Smooth muscle cell (in vitro differentiated cells): ENCODE results near the gene KLHL35. TPM values are rescaled to one million over a fixed set of nuclear protein-coding genes. Genes with fewer than 3 reads are reported as not detected.

Source experiments
- DNase-seq: peaks from one replicate; lab custom pipeline; 2025; ENCODE audit not compliant: unreplicated experiment; lab: John Stamatoyannopoulos, UW
- H2AFZ ChIP-seq: fragments of 200-600 bp; sonication (generic); 2 replicates; pipeline ENCODE4 v1.6.0; 2016; ENCODE audit warnings: antibody characterized with exemption, low read depth, mild to moderate bottlenecking
- H3F3A ChIP-seq: fragments of 200-600 bp; sonication (generic); 2 replicates; pipeline ENCODE4 v1.6.0; 2017; ENCODE audit warnings: antibody characterized with exemption, low read depth
- H3K27ac ChIP-seq: fragments of 200-600 bp; sonication (generic); 2 replicates; pipeline ENCODE4 v1.5.1; 2016; ENCODE audit warnings: low read depth, mild to moderate bottlenecking
- H3K27me3 ChIP-seq: fragments of 200-600 bp; sonication (generic); 2 replicates; pipeline ENCODE4 v1.6.1; 2016; ENCODE audit warnings: low read depth, mild to moderate bottlenecking
- H3K36me3 ChIP-seq: fragments of 200-600 bp; sonication (generic); 2 replicates; pipeline ENCODE4 v1.5.1; 2016; ENCODE audit warnings: low read depth
- H3K4me1 ChIP-seq: fragments of 200-600 bp; sonication (generic); 2 replicates; pipeline ENCODE4 v1.5.1; 2016; ENCODE audit warnings: low read depth
- H3K4me2 ChIP-seq: fragments of 200-600 bp; sonication (generic); 2 replicates; pipeline ENCODE4 v1.6.0; 2016; ENCODE audit warnings: mild to moderate bottlenecking
- H3K4me3 ChIP-seq: fragments of 200-600 bp; sonication (generic); 2 replicates; pipeline ENCODE4 v1.5.1; 2016; ENCODE audit warnings: mild to moderate bottlenecking
- H3K79me2 ChIP-seq: fragments of 200-600 bp; sonication (generic); 2 replicates; pipeline ENCODE4 v1.6.0; 2016; ENCODE audit warnings: low read depth, mild to moderate bottlenecking
- H3K9ac ChIP-seq: fragments of 200-600 bp; sonication (generic); 2 replicates; pipeline ENCODE4 v1.6.0; 2016; ENCODE audit warnings: low read depth
- H3K9me3 ChIP-seq: fragments of 200-600 bp; sonication (generic); replicated peaks from 2 replicates; pipeline ENCODE4 v1.5.1; 2016; ENCODE audit warnings: low read depth
- H4K20me1 ChIP-seq: fragments of 200-600 bp; sonication (generic); 2 replicates; pipeline ENCODE4 v1.6.0; 2016; ENCODE audit warnings: low read depth
- CTCF ChIP-seq: fragments of 200-600 bp; sonication (generic); IDR thresholded peaks from 2 replicates; pipeline ENCODE4 v1.5.1; 2017; ENCODE audit warnings: borderline replicate concordance, mild to moderate bottlenecking, antibody characterized with exemption; ENCODE audit not compliant: insufficient read depth, poor library complexity, severe bottlenecking
- WGBS: methylation state at CpG from one replicate; pipeline ENCODE4 v1.1.7; 2016; ENCODE audit warnings: low lambda C conversion rate; 5-methylcytosine and 5-hydroxymethylcytosine counted together
- polyA plus RNA-seq: library from polyadenylated mRNA; unstranded; fragments of >200 nt; fragmentation: Nextera tagmentation; extraction: Ambion mirVana; gene quantifications from 2 replicates; pipeline ENCODE4 v1.2.1, GENCODE V29; 2016
- total RNA-seq: library from RNA; depleted of rRNA; stranded (reverse); fragments of >200 nt; gene quantifications from 2 replicates; pipeline ENCODE4 v1.2.3, GENCODE V29; 2014

The KLHL35 gene
- total and polyA plus RNA-seq, 2 experiments from 2014 or later: 1.0 to 3.0 TPM

- Histone ChIP-seq H3K27ac (no peak overlapping the region), H3K4me2 (no peak overlapping the region), H3K79me2 (no peaks in the 10 kb centered on the region), H3K27me3 (no peaks in the 10 kb centered on the region), H3K4me3 (no peak overlapping the region), H3F3A (no peaks in the 10 kb centered on the region), H3K36me3 (no peaks in the 10 kb centered on the region), H3K4me1 (peaks cover 7% of the 10 kb centered on the region), H4K20me1 (no peaks in the 10 kb centered on the region), H2AFZ (no peak overlapping the region), H3K9me3 (no peaks in the 10 kb centered on the region), H3K9ac (no peak overlapping the region)
- 97% methylated on average over 12 of the region's 12 CpGs for WGBS
- TF ChIP-seq CTCF: no peak
- no peak for DNase-seq
Measured at GRCh38 chr11:75477614-75477935, 44.6 kb upstream of the KLHL35 start.

- H3K4me2 ChIP-seq: no peak overlapping the region
- H3K27ac ChIP-seq: no peak overlapping the region
- H3K4me1 ChIP-seq: peaks cover 7% of the 10 kb centered on the region
- DNase-seq: no peak
- H3K36me3 ChIP-seq: no peaks in the 10 kb centered on the region
- H3K9ac ChIP-seq: no peak overlapping the region
- no peaks in the 10 kb centered on the region for H3K27me3 ChIP-seq
- H3K79me2 ChIP-seq: no peaks in the 10 kb centered on the region
- no peak for TF ChIP-seq CTCF
- no peaks in the 10 kb centered on the region for H3F3A ChIP-seq
- H3K9me3 ChIP-seq: no peaks in the 10 kb centered on the region
- no peaks in the 10 kb centered on the region for H4K20me1 ChIP-seq
- no peak overlapping the region for H2AFZ ChIP-seq
- WGBS: 71% methylated on average over 10 of the region's 10 CpGs
- H3K4me3 ChIP-seq: no peak overlapping the region
Measured at GRCh38 chr11:75476739-75477613, 44.0 kb upstream of the KLHL35 start.

- no peaks in the 10 kb centered on the region for H3K9me3 ChIP-seq
- H3F3A ChIP-seq: no peaks in the 10 kb centered on the region
- no peak for TF ChIP-seq CTCF
- H3K9ac ChIP-seq: no peak overlapping the region
- H3K27ac ChIP-seq: no peak overlapping the region
- no peaks in the 10 kb centered on the region for H3K79me2 ChIP-seq
- no peaks in the 10 kb centered on the region for H3K27me3 ChIP-seq
- H3K36me3 ChIP-seq: no peaks in the 10 kb centered on the region
- H4K20me1 ChIP-seq: no peaks in the 10 kb centered on the region
- DNase-seq: no peak
- no peak overlapping the region for H3K4me2 ChIP-seq
- H3K4me3 ChIP-seq: no peak overlapping the region
- WGBS: 93% methylated on average over 9 of the region's 9 CpGs
- H2AFZ ChIP-seq: no peak overlapping the region
- H3K4me1 ChIP-seq: peaks cover 8% of the 10 kb centered on the region
Measured at GRCh38 chr11:75475767-75476650, 43.0 kb upstream of the KLHL35 start.
